Measurements from ENCODE around the gene UBE2J1.
A peak's percentile ranks its signal among the peaks of the same experiment; 100 is the strongest.

The UBE2J1 gene

GRCh38 chr6:89284081-89284480 lies 68.4 kb downstream of the UBE2J1 start:
- H3K36me3 ChIP-seq (ENCODE audit: control insufficient read depth in 2 of 2, insufficient read depth in 1 of 2, low read length in 2 of 2) = no peaks in the 10 kb centered on the region
- TF ChIP-seq PRDM10 (tag by site-specific recombination; IDR thresholded peaks at IDR 0.05) (peak; percentile 77), ZNF423 (tag by site-specific recombination; IDR thresholded peaks at IDR 0.05) (no peak)
- no peak overlapping the region for H3K27ac ChIP-seq (ENCODE audit: extremely low read depth, low read depth, low read length)
- H3K4me1 ChIP-seq (ENCODE audit: control insufficient read depth, insufficient read depth, low read length) = no peaks in the 10 kb centered on the region
- H3K4me3 ChIP-seq (ENCODE audit: low read depth, low read length) = no peak overlapping the region
- CTCF ChIA-PET = interaction anchor here (0.5 to 3.4 kb wide), 8 partner anchors 10 to 301 kb away, joined by 3 to 32 read pairs (median 4); partner anchors contain the start of gene ANKRD6
- POLR2A ChIA-PET = no interaction called here
- H3K9me3 ChIP-seq (ENCODE audit: control insufficient read depth, insufficient read depth, low read depth, low read length) = no peaks in the 10 kb centered on the region

- no peaks in the 10 kb centered on the region for H3K36me3 ChIP-seq (ENCODE audit: control insufficient read depth in 2 of 2, insufficient read depth in 1 of 2, low read length in 2 of 2)
- TF ChIP-seq ZNF10 (tag by site-specific recombination; IDR thresholded peaks at IDR 0.05) (no peak), ZFP41 (tag by site-specific recombination; IDR thresholded peaks at IDR 0.05; ENCODE audit: borderline replicate concordance) (no peak), WT1 (tag by site-specific recombination; IDR thresholded peaks at IDR 0.05) (no peak), PRDM2 (tag by site-specific recombination; IDR thresholded peaks at IDR 0.05; ENCODE audit: borderline replicate concordance) (no peak), ZNF184 (tag by site-specific recombination; IDR thresholded peaks at IDR 0.05) (no peak), ZNF692 (tag by site-specific recombination; IDR thresholded peaks at IDR 0.05) (no peak), ZNF449 (tag by site-specific recombination; IDR thresholded peaks at IDR 0.05) (no peak), ZSCAN18 (tag by site-specific recombination; IDR thresholded peaks at IDR 0.05) (no peak)
- CTCF ChIA-PET = interaction anchor here (0.5 to 3.4 kb wide), 18 partner anchors 10 to 150 kb away, joined by 3 to 32 read pairs (median 4); partner anchors contain the start of gene ANKRD6
- POLR2A ChIA-PET = interaction anchor here (1.5 kb wide), 1 partner anchor 15 kb away, joined by 4 read pairs; no protein-coding TSS in a partner anchor
- H3K4me3 ChIP-seq (ENCODE audit: low read depth, low read length) = no peak overlapping the region
- no peak overlapping the region for H3K27ac ChIP-seq (ENCODE audit: extremely low read depth, low read depth, low read length)
- H3K4me1 ChIP-seq (ENCODE audit: control insufficient read depth, insufficient read depth, low read length) = no peaks in the 10 kb centered on the region
- no peaks in the 10 kb centered on the region for H3K9me3 ChIP-seq (ENCODE audit: control insufficient read depth, insufficient read depth, low read depth, low read length)
Observed at GRCh38 chr6:89282749-89283148, 69.8 kb downstream of the UBE2J1 start.

Data from HEK293 (cell line).